HG03469 (cell line): Measurements from ENCODE around the gene MAPK4.
"Not testable (repeated sequence)": the region's sequence is repeated elsewhere in the genome, so short reads cannot be mapped to it uniquely, and the experiment has no call there.

Experiments used
- ATAC-seq: cut with Tn5 transposase; IDR thresholded peaks from one replicate; pipeline ENCODE4 v1.9.1; 2021; ENCODE audit warnings: mild to moderate bottlenecking, moderate library complexity, moderate number of reproducible peaks; ENCODE audit not compliant: unreplicated experiment

Gene MAPK4

GRCh38 chr18:50679056-50679455 lies 119.2 kb downstream of the MAPK4 start:
- ATAC-seq: no peak

DNA sequence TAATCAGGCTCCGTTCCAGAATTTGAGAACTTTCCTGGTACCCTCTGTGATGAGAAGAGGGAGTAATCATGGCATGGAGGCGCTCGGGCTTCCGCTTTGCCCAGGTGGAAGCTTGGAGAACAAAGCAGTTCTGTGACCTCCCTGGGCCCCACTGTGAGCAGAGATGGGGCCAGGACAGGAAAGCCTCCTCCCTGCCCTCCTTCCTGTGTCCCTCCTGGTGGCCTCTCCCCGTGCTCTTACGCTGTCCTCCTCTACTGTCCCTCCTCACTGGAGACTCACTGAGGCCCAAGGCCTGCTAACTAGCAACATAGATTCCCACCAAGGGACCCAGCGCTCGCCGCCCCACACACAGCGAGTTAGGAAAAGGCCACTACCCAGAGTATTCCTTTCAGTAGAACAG lies 119.8 kb downstream of the MAPK4 start:
- ATAC-seq: no peak

DNA sequence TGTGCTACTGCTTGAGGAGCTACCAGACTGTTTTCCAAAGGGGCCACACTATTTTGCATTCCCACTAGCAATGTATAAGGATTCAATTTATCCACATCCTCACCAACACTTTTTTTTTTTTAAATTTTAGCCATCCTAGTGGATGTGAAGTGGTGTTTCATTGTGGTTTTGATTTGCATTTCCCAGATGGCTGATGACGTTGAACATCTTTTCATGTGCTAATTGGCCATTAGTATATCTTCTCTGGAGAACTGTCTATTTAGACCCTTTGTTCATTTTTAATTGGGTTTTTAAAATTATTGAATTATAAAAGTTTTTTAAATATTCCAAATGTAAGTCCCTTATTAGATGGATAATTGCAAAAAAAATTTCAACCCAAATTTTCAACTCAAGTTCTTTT lies 121.1 kb downstream of the MAPK4 start:
- no peak for ATAC-seq

GRCh38 chr18:50682852-50683251 lies 123.0 kb downstream of the MAPK4 start:
- ATAC-seq: no peak

- no peak for ATAC-seq
Observed at GRCh38 chr18:50686409-50686808, 126.5 kb downstream of the MAPK4 start.

GRCh38 chr18:50687491-50687890 lies 127.6 kb downstream of the MAPK4 start:
- ATAC-seq: no peak

DNA sequence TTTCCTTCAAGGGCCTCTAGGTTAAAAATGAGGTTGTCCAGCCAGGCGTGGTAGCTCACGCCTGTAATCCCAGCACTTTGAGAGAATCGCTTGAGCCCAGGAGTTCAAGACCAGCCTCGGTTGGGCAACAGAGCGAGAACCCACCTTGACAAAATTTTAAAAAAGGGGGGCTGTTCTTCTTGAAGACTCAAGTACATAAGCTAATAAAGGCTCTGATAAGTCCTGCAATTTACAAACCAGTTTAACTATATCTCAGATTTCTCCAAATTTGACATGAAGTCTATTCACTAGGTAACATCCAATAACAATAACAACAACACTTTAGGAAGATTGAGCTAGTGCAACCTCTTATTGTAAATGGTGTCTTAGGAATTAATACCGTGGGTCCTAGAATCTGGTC lies 129.7 kb downstream of the MAPK4 start:
- no peak for ATAC-seq

DNA sequence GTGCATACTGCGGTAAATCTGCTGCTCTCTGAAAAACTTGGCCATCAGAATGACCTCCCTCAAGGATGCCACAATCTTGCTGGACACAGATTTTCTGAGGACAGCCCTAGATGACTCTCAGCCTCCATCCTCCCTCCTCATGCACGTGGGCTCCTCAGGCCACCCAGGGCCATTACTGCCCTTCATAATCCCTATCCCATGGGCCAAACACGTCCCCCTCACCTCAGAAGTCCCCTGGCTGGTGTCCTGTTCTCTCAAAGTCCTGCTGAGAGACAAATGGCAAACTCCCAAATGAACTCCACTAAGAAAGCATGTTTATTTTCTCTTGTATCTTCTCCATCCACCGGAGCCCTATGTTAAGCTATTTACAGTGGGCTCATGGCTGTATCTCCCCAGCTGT lies 134.3 kb downstream of the MAPK4 start:
- no peak for ATAC-seq

- ATAC-seq: no peak
Observed at GRCh38 chr18:50695431-50696176, 135.7 kb downstream of the MAPK4 start.

DNA sequence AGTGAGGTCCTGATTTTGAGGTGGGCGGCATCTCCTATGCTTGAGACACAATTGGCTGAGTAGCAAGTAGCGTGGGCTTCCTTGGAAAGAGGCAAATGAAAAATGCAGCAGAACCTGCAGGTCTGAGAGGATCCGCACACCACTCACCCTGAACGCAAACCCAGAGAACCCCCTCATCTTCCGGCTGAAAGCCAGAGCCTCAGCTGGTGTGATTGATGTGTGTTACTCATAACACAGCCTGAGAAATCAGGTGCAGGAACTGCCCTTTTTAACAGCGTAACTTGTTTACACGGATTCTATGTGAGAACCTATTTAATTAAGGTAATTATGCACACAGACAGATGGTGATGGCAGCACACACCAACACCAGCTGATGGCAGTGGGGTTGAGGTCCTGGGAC lies 136.5 kb downstream of the MAPK4 start:
- ATAC-seq: no peak

- no peak for ATAC-seq
Observed at GRCh38 chr18:50696929-50697328, 137.0 kb downstream of the MAPK4 start.

DNA sequence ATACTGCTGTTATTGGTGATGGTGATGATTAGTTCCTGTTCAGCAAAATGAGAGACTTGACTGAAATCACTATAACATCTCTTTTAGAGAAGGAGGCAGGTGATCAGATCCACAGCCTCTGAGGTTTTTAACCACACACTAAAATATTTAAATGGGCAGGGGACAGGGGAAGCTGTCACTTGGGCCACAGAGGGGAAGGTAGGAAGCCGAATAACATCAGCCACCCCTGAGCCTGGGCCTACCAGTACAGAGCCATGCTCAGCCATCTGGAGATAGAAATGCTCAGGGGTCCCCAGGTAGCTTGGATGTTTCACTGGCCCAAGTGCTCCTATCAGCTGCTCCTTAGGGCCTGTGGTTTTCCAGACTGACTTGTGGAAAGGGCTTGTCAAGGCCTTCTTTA lies 137.6 kb downstream of the MAPK4 start:
- ATAC-seq: no peak

DNA sequence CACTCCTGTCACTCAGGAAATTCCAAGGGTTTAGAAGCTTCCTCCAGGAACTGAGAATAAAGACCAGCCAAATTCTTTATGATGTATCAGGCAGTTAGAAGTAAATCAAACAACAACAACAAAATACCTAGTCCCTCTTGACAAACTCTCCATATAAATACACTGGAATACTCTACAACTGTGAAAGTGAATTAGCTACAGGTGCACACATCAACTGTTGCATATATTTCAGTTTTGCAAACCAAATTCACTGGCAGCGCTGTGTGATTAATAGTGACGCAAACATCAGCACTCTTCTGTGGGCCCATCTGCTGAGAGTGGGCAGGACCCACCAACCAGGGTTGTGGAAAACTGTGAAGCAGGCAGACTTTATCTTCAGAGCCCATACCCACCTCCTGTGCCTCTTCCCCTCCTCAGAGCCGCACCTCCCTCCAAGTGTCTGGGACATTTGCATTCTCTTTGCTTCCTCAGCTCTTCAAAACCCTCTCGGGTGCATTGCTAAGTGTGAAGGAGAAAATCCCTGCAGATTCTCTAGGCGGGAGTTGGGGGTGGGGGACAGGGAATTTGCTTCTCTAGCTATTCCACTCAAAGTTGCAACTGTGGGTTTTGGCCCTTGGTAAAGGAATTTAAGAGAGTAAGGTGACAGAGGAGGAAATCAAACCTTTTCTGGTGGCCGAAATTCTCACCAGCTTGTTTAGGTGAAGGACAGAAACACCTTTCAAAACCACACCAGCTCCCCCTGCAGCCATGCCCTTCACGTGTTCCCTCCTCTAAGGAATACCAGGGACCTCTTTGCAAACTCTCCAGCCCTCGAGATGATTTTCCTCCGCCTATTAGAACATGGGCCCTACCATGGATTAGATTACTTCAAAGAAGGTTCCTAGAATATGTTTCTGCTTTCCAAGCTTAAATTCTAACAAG lies 140.6 kb downstream of the MAPK4 start:
- no peak for ATAC-seq

- no peak for ATAC-seq
Observed at GRCh38 chr18:50704357-50704940, 144.6 kb downstream of the MAPK4 start.

GRCh38 chr18:50706199-50706598 lies 146.3 kb downstream of the MAPK4 start:
- ATAC-seq: no peak

- no peak for ATAC-seq
Observed at GRCh38 chr18:50706651-50707050, 146.8 kb downstream of the MAPK4 start.

- ATAC-seq: not testable (repeated sequence)
Observed at GRCh38 chr18:50707297-50707696, 147.4 kb downstream of the MAPK4 start.

DNA sequence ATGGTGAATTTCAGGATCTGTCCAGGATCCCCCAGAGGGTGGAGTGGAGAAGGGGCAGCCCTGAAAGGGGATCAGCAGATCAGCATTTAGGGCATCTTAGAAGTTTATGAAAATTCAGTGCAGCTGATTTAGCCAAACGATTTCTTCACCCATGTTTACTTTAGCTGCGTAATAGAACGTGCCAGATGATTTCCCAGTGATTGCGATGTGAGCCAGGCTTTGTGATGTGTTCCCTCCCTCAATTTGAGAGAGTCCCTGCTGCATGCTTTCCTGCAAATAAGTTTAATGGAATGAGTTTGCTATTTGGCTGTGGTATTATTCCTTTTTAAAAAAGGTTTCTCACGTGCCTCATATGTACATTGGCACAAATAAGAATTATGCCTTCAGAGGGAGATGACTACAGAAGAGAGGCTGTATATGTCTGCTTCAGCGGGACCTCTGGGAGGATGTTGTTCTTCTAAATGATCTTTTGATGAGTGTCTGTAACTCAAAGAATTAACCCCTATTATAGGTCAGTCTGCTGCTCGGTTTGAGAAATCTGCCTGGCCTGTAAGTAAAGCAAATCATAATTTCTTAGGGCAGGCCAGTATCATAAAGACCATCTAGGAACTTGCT lies 148.1 kb downstream of the MAPK4 start:
- ATAC-seq: no peak

GRCh38 chr18:50709193-50709592 lies 149.3 kb downstream of the MAPK4 start:
- ATAC-seq: no peak

GRCh38 chr18:50711386-50711785 lies 151.5 kb downstream of the MAPK4 start:
- no peak for ATAC-seq

- no peak for ATAC-seq
Observed at GRCh38 chr18:50715919-50716318, 156.0 kb downstream of the MAPK4 start.
